HEK293 (cell line): Measurements from ENCODE around the gene ARMC12.

ENCODE experiments used
- CTCF ChIA-PET: fragments of 350-600 bp; formaldehyde crosslinking; extraction: SDS; loops from one replicate; lab custom pipeline; 2021; ENCODE audit warnings: antibody characterized with exemption; lab: Yijun Ruan, JAX
- POLR2A ChIA-PET: fragments of 300-600 bp; formaldehyde crosslinking; extraction: SDS; loops from one replicate; lab custom pipeline; 2020; ENCODE audit warnings: antibody characterized with exemption, inconsistent platforms; lab: Yijun Ruan, JAX
- H3K27ac ChIP-seq: fragments of 200-500 bp; sonication (Bioruptor generic); 2 replicates; pipeline ENCODE4 v1.5.1; 2014; ENCODE audit warnings: low read depth, low read length, control low read depth, inconsistent platforms; ENCODE audit errors: extremely low read depth
- H3K36me3 ChIP-seq, 2 experiments: fragments of 200-500 bp in 1 of 2; sonication (Bioruptor generic) in 1 of 2; 1 replicate in 1 of 2; 2 replicates in 1 of 2; pipeline ENCODE4 v1.5.1; 2014 to 2017; ENCODE audit warnings: inconsistent platforms in 2 of 2, low read length in 2 of 2; ENCODE audit not compliant: control insufficient read depth in 2 of 2, insufficient read depth in 1 of 2
- H3K4me1 ChIP-seq: fragments of 200-500 bp; sonication (Bioruptor generic); 2 replicates; pipeline ENCODE4 v1.5.1; 2014; ENCODE audit warnings: mild to moderate bottlenecking, low read length, inconsistent platforms; ENCODE audit not compliant: control insufficient read depth, insufficient read depth
- H3K4me3 ChIP-seq: 2 replicates; pipeline ENCODE4 v1.5.1; 2011; ENCODE audit warnings: low read depth, mild to moderate bottlenecking, control low read depth, low read length, moderate library complexity
- H3K9me3 ChIP-seq: fragments of 200-500 bp; sonication (Bioruptor generic); 2 replicates; pipeline ENCODE4 v1.5.1; 2014; ENCODE audit warnings: low read depth, low read length, inconsistent platforms; ENCODE audit not compliant: control insufficient read depth, insufficient read depth
- BCL11B ChIP-seq: fragments of 450-650 bp; formaldehyde crosslinking; IDR thresholded peaks from 2 replicates; pipeline ENCODE4 v1.5.1; 2016; ENCODE audit warnings: low read depth, missing biosample characterization, missing genetic modification characterization
- GLIS2 ChIP-seq: fragments of 450-650 bp; formaldehyde crosslinking; IDR thresholded peaks from 2 replicates; pipeline ENCODE4 v1.5.1; 2016; ENCODE audit warnings: missing biosample characterization, missing genetic modification characterization
- HIC1 ChIP-seq: fragments of 450-650 bp; formaldehyde crosslinking; IDR thresholded peaks from 2 replicates; pipeline ENCODE4 v1.5.1; 2016; ENCODE audit warnings: missing biosample characterization, missing genetic modification characterization
- OVOL3 ChIP-seq: fragments of 450-650 bp; formaldehyde crosslinking; IDR thresholded peaks from 2 replicates; pipeline ENCODE4 v1.5.1; 2016; ENCODE audit warnings: missing biosample characterization, missing genetic modification characterization
- PRDM1 ChIP-seq: fragments of 450-650 bp; formaldehyde crosslinking; IDR thresholded peaks from 2 replicates; pipeline ENCODE4; 2016; ENCODE audit warnings: missing biosample characterization, missing genetic modification characterization
- PRDM2 ChIP-seq: fragments of 450-650 bp; formaldehyde crosslinking; IDR thresholded peaks from 2 replicates; pipeline ENCODE4 v1.5.1; 2016; ENCODE audit warnings: missing biosample characterization, missing genetic modification characterization, borderline replicate concordance
- SALL2 ChIP-seq: fragments of 450-650 bp; formaldehyde crosslinking; IDR thresholded peaks from 2 replicates; pipeline ENCODE4 v1.5.0; 2017; ENCODE audit warnings: missing biosample characterization, mild to moderate bottlenecking, missing genetic modification characterization, borderline replicate concordance
- WT1 ChIP-seq: fragments of 450-650 bp; formaldehyde crosslinking; IDR thresholded peaks from 2 replicates; pipeline ENCODE4 v1.5.1; 2016; ENCODE audit warnings: missing biosample characterization, missing genetic modification characterization
- YY1 ChIP-seq: fragments of 450-650 bp; formaldehyde crosslinking; IDR thresholded peaks from 2 replicates; pipeline ENCODE4 v1.5.1; 2018; ENCODE audit warnings: missing biosample characterization, missing genetic modification characterization
- ZBTB10 ChIP-seq: fragments of 450-650 bp; formaldehyde crosslinking; IDR thresholded peaks from 2 replicates; pipeline ENCODE4 v1.5.1; 2016; ENCODE audit warnings: missing biosample characterization, missing genetic modification characterization
- ZFHX2 ChIP-seq: fragments of 450-650 bp; formaldehyde crosslinking; conservative IDR thresholded peaks from 2 replicates; pipeline ENCODE4 v1.5.1; 2016; ENCODE audit warnings: missing biosample characterization, missing genetic modification characterization
- ZNF2 ChIP-seq: fragments of 450-650 bp; formaldehyde crosslinking; IDR thresholded peaks from 2 replicates; pipeline ENCODE4 v1.5.1; 2016; ENCODE audit warnings: missing biosample characterization, missing genetic modification characterization
- ZNF24 ChIP-seq: fragments of 450-650 bp; formaldehyde crosslinking; IDR thresholded peaks from 2 replicates; pipeline ENCODE4 v1.5.1; 2016; ENCODE audit warnings: missing biosample characterization, missing genetic modification characterization
- ZNF280D ChIP-seq: fragments of 450-650 bp; formaldehyde crosslinking; IDR thresholded peaks from 2 replicates; pipeline ENCODE4 v1.5.1; 2016; ENCODE audit warnings: missing biosample characterization, missing genetic modification characterization
- ZNF398 ChIP-seq: fragments of 450-650 bp; formaldehyde crosslinking; IDR thresholded peaks from 2 replicates; pipeline ENCODE4 v1.5.1; 2017; ENCODE audit warnings: missing biosample characterization, missing genetic modification characterization
- ZNF501 ChIP-seq: fragments of 450-650 bp; formaldehyde crosslinking; IDR thresholded peaks from 2 replicates; pipeline ENCODE4 v1.5.1; 2016; ENCODE audit warnings: missing biosample characterization, missing genetic modification characterization
- ZNF514 ChIP-seq: fragments of 450-650 bp; formaldehyde crosslinking; IDR thresholded peaks from 2 replicates; pipeline ENCODE4 v1.5.1; 2016; ENCODE audit warnings: missing biosample characterization, missing genetic modification characterization
- ZNF626 ChIP-seq: fragments of 450-650 bp; sonication (Bioruptor Pico); formaldehyde crosslinking; IDR thresholded peaks from 2 replicates; pipeline ENCODE4 v1.5.1; 2018; ENCODE audit warnings: missing biosample characterization, missing genetic modification characterization, inconsistent platforms
- ZNF747 ChIP-seq: fragments of 450-650 bp; formaldehyde crosslinking; IDR thresholded peaks from 2 replicates; pipeline ENCODE4 v1.5.1; 2016; ENCODE audit warnings: missing biosample characterization, missing genetic modification characterization
- ZNF843 ChIP-seq: fragments of 450-650 bp; formaldehyde crosslinking; IDR thresholded peaks from 2 replicates; pipeline ENCODE4 v1.5.1; 2016; ENCODE audit warnings: missing biosample characterization, missing genetic modification characterization
- ZXDB ChIP-seq: fragments of 450-650 bp; formaldehyde crosslinking; IDR thresholded peaks from 2 replicates; pipeline ENCODE4 v1.5.1; 2016; ENCODE audit warnings: missing biosample characterization, missing genetic modification characterization

ARMC12 gene

GRCh38 chr6:35776364-35777215 lies 39.8 kb downstream of the ARMC12 start, which contains the start of gene CLPSL2:
Gene CLPSL2, plus strand, starts transcription at chr6:35776598. Its CDS starts 21 bp downstream, at chr6:35776619.
- no peaks in the 10 kb centered on the region for H3K36me3 ChIP-seq
- ChIA-PET CTCF (no interaction called here), POLR2A (no interaction called here)
- no peaks in the 10 kb centered on the region for H3K4me1 ChIP-seq
- no peaks in the 10 kb centered on the region for H3K9me3 ChIP-seq
- H3K4me3 ChIP-seq, result peak within 1 kb of the TSS; percentile 42
- H3K27ac ChIP-seq, result peak within 1 kb of the TSS; percentile 48; the same call in 1 of the 2 replicates
- TF ChIP-seq ZNF2 (tag by site-specific recombination) (no peak), PRDM1 (tag by site-specific recombination) (peak; percentile 76), YY1 (tag by site-specific recombination) (peak; percentile 31; the same call in 1 of the 2 replicates), ZNF501 (tag by site-specific recombination) (peak; percentile 29; the same call in 1 of the 2 replicates), ZNF398 (tag by site-specific recombination) (peak; percentile 83), PRDM2 (tag by site-specific recombination) (no peak), ZNF514 (tag by site-specific recombination) (no peak), OVOL3 (tag by site-specific recombination) (no peak), BCL11B (no peak), ZNF747 (tag by site-specific recombination) (no peak), ZNF24 (tag by site-specific recombination) (no peak), HIC1 (peak; percentile 29; the same call in 1 of the 2 replicates), ZFHX2 (tag by site-specific recombination) (peak; percentile 57), ZNF280D (tag by site-specific recombination) (no peak), ZBTB10 (tag by site-specific recombination) (peak; percentile 79), WT1 (tag by site-specific recombination) (no peak), SALL2 (tag by site-specific recombination) (no peak), ZNF626 (tag by site-specific recombination) (no peak), GLIS2 (peak; percentile 81), ZNF843 (tag by site-specific recombination) (no peak), ZXDB (tag by site-specific recombination) (0 out of 2 replicates have a peak, but pooled peaks have one; percentile 40)
